Esophagus muscularis mucosa (tissue), 2 donors: ENCODE data around the gene TJP1.

Experiments used
- POLR2A ChIP-seq: fragments of 450-650 bp; IDR thresholded peaks from one replicate; pipeline ENCODE4 v1.6.1; 2017; ENCODE audit warnings: antibody characterized with exemption, moderate library complexity, mild to moderate bottlenecking, low read depth
- POLR2AphosphoS5 ChIP-seq, 2 donors: sonication (generic); formaldehyde crosslinking; IDR thresholded peaks; one replicate each; pipeline ENCODE4 v1.6.1; 2017; ENCODE audit warnings: antibody characterized with exemption in 2 of 2

DNA sequence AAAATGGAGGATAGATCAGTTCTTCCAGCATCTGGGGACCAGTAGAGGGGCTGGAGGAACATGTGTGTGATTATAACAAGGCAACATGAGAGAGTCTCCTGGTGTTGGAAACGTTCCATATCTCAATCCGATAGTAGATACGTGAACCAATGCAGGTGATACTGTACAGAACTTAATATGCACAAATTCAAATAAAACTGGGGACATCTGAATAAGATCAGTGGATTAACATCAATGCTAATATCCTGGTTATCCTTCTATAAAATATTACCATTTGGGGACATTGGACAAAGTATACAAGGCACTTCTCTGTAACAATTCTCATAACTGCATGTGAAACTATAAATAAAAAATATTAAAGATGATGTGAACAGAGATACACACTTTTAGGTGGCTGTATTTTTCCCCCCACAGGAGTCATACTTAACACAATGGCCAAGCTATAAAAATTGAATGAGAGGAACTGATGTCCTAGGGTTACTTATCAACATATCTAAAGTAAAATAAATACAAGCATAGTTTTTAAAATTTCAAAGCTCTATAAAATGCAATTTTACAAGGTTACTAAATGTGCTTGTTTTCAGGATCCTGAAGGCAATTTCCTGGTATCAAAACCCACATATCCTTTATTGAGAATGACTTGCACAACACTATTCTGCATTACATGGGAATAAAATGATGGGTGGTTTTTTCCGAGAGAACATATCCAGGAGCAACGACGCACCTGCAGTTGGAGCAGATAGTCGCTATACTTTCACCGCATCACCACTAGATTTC lies 31.1 kb upstream of the TJP1 start:
- TF ChIP-seq POLR2A (no peak), POLR2AphosphoS5 (IDR thresholded peaks at IDR 0.05) (no peak)
